ENCODE measurements around the gene CCNYL1.
"Not testable (repeated sequence)": the region's sequence is repeated elsewhere in the genome, so short reads cannot be mapped to it uniquely, and the experiment has no call there.

CCNYL1 gene

DNA sequence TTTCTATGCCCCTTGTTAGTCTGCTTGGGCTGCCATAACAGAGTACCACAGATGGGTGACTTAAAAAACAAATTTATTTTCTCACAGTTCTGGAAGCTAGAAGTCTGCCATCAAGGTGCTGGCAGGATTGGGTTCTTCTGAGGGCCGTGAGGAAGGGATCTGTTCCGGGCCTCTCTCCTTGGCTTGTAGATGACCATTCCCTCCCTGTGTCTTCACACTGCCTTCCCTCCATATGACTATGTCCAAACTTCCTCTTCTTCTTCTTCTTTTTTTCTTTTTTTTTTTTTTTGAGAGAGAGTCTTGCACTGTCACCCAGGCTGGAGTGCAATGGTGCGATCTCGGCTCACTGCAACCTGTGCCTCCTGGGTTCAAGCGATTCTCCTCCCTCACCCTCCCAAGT is 13.1 kb upstream of the CCNYL1 start:
- no peak for DNase-seq

DNA sequence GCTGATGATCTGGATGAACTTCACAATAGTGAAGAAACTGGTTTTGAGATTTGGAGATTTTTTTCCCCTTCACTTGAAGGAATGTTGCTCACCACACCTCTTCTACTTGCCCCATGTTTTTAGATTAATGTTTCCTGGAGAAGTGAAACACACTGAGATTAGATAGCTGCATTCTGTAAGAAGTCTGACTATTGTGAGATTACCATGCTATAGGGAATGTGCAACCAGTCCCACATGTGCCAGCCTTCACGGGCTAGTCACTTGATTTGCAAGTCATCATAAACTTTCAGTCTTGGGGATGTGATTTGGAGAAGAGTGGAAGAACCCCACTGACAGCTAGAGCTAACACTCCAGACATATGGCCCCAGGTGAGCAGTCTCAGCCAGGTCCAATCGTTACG is 7.4 kb upstream of the CCNYL1 start:
- DNase-seq: no peak

DNA sequence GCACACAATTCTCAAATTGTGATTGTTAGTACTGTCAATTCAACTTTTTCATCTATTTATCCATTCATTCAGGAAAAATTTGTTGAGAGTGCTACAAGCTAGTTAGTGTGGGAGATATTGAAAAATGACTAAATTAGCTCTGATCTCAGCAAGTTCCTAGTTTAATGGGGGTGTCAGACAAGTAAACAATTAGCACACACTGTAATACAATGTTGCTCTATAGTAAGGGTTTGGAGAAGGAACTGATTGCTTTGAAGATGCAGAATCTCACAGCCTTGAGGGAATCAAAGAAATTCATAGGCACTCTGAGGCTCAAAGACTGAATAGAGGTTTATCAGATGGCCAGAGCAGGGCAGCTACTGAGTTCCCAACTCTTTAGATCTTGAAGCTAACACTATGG is 6.8 kb upstream of the CCNYL1 start:
- DNase-seq: no peak

DNA sequence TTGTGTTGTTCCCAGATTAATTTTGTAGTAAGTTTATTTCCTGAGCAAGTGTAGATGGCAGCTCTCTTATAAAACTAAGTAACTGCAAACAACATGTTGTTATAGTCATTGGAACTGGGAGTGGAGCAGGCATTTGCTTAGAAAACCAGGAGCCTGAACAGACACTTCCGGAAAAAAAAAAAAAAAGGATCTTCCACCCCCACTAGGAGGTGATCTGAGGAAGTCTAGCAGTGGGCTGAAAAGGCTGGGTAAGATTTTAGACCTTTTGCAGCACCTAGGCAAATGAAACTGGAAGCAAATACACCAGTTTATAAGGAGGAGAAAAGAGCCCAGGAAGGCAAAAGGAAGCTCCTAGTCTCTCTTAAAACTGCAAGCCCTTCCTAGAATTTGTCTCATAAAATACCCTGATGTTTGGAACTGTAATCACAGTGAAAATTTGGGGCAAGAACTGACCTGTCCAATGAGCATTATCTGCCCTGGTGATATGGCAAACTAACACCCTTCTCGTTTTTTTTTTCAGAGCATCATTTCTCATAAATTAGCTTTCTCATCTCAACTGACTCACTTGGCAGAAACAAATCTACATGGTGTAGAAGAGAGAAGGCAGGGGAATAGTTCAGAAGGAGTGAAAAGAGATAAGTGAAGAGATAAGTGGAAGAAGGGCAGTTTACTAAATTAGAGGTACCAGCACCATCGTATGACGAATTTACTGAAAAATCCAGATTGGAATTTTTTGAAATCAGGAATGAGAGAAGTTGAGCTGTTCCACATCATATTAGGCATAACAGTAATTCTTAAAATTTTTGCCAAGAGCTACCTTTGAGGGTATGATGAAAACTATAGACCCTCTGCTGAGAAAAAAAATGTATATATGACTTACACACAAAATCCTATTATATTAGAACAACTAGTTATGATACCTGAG is 4.2 kb upstream of the CCNYL1 start:
- no peak for DNase-seq

DNA sequence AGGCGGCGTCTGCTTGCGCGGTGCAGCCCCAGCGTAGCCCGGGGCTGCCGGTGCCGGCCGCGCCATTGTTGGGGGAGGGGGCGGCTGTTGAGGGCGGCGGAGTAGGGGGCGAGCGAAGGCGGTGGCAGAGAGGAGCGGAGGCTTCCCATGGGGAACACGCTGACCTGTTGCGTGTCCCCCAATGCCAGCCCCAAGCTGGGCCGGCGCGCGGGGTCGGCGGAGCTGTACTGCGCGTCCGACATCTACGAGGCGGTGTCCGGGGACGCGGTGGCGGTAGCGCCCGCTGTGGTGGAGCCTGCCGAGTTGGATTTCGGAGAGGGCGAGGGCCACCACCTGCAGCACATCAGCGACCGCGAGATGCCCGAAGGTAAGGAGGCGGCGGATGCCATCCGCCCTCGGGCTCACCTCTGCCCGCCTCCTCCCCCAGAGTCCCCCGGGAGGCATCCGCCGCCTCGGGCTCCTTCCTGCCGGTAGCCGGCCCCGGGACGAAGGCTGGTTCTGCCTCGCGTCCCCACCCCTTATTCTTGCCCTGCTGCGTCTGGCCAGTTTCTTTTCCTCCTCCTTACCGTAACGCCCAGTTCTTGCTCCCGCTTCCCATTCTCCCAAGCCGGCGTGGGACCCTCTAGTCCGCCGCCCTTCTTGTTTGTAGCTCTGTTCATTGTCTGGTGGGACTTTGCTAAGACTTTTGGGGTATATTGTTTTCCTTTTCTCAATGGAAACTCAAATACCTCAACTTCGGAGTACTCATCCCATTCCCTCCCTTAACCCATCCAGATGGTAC is 500 bp downstream of the CCNYL1 start:
- no peak for DNase-seq

DNA sequence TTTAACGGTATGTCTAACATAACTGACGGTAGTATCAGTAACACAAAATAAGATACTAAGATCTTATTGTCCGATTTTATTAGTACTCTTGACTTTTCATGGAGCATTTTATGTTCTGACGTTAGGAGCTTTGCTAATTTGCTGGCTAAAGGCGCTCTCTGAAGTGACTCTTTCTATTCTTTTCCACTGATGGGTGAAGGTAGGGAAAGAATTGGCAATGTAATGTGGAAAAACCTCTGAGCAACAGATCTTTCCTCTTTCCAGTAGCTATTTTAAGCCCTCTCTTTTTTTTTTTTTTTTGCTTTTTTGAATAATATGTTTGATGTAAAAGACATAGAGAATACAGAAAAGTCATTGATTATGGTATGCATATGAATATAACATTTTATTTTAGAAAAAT is 4.6 kb downstream of the CCNYL1 start:
- no peak for DNase-seq

DNA sequence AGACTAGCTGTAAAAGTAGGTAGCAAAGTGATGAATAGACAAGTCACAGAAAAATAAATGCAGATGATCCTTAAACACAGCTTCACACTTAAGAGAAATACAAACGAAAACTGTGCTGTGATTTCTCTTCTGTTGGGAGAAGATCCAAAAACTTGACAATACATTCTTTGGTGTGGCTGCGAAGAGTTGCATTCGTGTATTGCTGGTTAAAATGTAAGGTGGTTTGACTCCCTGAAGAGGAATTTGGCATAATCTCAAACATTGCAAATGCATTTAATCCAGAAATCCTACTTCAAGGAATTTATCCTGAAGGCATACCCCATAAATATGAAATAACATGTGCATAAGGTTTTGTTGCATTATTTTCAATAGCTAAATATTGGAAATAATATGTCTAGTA is 7.1 kb downstream of the CCNYL1 start:
- DNase-seq: no peak

DNA sequence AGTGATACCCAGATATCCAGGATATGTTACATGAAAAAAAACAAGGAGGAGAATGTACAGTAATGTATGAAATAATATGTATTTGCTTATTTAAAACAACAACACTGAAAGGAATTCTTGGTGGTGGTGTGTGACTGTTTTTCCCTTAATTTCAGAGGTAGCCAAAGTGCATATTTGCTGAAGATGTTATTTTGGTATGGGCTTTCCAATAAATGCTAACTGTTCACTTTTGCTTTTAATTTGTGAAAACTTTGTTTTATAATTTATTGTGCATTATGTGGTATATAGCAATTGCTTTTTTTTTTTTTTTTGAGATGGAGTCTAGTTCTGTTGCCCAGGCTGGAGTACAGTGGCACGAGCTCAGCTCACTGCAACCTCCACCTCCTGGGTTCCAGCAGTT is 7.6 kb downstream of the CCNYL1 start:
- no peak for DNase-seq

DNA sequence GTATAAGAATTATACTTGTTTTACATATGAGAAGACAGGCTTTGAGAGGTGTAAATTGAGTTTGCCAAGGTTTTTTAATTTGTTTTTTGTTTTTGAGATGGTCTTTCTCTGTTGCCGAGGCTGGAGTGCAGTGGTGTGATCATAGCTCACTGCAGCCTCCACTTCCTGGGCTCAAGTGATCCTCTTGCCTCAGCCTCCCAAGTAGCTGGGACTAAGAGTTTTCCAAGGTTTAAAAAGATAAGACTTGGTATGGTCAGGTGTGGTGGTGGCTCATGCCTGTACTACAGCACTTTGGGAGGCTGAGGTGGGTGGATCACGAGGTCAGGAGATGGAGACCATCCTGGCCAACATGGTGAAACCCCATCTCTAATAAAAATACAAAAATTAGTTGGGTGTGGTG is 8.2 kb downstream of the CCNYL1 start:
- not testable (repeated sequence) for DNase-seq

DNA sequence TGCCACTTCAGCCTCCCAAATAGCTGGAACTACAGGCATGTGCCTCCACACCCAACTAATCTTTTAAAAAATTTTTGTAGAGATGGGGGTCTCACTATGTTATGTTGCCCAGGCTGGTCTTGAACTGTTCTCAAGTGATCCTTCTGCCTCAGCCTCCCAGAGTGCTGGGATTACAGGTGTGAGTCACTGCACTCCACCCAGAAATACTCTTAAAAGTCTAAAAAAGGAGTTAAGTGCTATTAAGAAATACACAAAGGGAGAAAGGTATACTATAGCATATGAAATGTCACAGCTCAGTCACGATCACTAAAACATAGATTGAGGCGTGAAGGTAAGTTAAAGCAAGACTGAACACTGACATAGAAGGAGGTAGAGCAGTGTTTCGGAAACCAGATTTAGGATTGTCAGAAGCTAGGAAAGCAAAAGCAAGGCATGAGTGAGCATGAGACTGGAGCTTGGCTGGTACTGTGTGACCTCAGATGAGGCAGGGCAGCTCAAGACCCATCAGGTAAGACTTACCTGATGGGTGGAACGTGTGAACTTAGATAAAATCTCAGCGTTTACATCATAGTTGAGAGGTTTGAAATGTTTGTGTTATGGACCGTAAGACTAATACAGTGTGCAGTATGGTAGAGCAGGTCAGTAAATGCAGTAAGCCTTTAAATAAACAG is 9.2 kb downstream of the CCNYL1 start:
- no peak for DNase-seq

DNA sequence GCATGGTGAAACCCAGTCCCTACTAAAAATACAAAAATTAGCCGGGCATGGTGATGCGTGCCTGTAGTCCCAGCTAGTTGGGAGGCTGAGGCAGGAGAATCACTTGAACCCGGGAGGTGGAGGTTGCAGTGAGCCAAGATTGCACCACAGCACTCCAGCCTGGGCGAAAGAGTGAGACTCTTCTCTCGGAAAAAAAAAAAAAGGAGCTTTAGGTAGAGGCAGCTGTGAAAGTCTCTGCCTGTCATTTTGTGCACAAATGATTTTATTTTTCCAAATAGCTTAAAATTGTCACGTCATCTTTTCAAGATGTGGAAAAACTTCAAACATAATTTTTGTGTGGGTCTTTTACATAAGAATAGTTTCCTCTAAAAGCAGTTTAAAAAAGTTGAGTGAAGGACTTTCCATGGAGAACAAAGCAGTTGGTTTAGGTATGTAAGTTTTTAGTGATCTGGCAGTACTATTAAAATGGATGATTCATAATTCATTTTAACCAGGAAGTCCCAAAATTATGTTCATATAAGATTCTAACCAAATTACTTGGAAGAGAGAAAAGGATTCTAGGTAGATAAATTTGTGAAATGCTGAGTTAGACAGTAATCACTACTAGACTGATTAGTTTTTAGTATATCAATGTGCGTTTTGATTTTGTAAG is 11.5 kb downstream of the CCNYL1 start:
- DNase-seq: no peak

DNA sequence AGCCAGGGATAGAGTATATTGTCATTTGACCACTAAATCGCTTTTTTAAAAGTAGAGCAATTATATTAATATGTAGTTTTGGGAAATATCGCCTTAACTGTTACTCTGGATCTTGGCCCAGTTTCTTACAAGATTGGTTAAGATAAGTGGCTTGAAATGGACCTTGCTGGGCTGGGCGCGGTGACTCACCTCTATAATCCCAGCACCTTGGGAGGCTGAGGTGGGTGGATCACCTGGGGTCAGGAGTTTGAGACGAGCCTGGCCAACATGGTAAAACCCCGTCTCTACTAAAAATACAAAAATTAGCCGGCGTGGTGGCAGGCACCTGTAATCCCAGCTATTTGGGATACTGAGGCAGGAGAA is 12.0 kb downstream of the CCNYL1 start:
- not testable (repeated sequence) for DNase-seq

DNA sequence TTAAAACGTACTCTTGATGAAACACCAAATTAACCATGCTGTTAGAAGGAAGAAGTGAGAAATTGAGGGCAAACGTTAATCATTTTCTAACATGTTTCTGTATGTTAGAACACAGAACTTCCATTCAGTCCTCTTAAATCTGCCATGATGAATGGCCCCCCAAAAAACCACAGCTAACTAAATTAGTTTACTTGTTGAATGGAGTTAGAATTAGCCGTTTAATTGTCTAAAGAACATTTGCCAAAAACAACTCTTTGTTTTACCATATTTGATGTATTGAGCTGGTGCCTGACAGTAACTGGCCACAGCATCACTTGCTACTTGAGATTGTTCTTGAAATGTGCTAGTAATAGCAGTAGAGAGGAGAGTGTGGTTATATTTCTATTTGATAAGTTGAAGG is 12.7 kb downstream of the CCNYL1 start:
- DNase-seq: no peak

DNA sequence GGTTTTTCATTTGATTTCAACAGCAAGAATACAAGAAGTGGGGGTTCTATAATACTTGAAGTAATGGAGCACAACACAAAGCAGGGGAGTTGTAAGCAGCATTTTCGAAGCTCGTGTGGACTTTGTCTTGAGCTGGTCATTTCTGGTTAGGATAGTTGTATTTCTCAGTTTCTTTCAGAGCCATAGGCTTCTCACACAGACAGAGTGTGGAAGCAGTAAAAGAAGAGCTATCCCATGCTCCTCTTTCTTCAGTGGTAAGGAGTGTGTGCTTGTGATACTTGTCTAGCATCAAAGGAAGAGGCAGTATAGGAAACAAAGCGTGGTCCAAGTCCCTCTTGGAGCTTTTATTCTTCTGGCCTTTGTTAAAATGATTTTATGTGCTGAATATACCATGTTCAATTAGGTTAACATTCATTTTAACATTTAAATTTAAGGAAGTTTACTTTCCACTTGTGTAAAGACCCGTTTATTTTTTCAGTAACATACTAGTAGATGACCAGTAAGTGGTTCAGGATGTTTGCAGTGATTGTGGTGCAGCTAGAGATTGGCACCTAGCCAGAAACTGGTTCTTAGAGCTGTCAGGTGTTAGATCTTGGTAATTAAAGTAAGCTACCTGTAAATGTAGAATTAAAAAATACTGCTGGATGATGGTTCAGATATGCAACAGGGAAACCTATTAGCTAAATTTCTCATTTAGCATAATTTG is 14.6 kb downstream of the CCNYL1 start:
- DNase-seq: no peak

DNA sequence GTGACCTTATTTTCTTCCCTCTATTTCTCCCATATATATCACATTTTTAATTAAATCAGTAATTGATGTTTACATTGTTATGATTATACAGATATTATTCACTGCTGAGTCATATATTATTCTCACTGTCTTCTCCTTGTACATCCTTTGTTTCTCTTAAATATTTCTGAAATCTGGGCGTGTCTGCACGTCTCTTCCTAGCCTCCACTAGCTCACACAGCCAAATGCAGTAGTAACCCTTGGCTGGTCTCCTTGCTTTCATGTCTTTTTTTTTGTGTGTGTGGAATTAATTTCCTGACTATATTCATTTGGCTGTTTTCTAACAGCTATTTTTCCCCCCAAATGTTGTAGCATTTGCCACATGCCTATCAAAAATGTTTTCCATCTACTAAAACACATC is 15.8 kb downstream of the CCNYL1 start:
- no peak for DNase-seq

DNA sequence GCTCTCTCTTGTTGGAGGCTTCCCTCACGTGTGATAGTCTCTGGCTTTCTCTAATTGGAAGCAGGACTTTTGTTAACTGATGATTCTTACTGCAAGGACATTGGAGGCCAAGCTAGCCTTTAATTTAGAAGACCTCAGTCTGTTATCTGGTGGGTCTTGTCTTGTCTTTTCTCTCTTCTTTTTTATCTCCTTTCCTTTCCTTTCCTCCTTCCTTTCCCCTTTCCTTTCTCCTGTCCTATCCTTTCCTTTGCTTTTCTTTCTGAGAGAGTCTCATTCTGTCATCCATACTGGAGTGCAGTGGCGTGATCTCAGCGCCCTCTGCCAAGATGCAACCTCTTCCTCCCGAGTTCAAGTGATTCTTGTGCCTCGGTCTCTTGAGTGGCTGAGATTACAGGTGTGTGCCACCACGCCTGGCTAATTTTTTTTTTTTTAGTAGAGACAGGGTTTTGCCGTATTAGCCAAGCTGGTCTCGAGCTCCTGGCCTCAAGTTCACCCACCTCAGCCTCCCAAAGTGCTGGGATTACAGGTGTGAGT is 18.1 kb downstream of the CCNYL1 start:
- no peak for DNase-seq

DNA sequence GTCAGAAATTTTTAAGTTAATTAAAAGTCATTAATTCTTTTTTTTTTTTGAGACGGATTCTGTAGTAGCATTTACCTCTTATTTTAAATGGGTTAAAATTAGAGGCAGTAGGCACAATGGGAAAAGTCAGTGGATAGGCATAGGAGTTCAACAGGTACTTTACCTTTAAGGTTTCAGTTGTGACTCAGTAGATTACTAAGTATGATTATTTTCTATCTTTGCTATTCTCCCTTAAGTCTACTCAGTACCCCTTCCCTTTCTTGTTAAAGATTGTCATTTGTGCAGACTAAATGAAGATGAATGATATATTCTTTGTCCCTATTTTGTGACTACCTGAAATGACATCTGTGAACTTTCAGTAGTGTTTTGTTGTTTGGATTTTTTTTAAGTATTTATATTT is 19.7 kb downstream of the CCNYL1 start:
- DNase-seq: no peak

DNA sequence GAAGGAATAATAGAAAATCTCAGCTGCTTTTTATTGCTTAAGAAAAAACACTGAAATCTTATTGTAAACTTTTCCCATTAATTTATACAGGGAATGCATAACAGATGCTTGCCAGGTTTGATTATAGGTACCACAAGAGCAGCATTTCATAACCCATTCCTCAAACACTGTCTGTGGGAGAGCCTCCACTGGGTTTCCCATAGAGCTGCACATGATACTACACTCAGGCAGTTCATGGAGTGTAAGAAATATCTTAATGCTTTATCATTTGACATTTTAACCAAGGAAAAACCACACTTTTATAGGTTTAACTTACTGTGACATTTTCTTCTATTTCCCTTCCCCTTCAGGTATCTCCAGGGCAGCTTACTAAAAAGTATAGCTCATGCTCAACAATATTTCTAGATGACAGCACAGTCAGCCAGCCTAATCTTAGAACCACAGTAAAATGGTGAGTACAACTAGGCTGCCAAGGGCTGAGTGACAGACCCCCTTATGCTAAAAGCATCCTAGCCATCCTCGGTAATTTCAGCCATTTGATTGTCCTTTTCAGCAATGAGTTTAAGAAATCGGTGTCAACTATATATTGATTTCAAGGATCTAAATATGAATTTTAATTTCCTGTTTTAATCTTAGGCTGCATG is 22.3 kb downstream of the CCNYL1 start:
- DNase-seq: no peak

DNA sequence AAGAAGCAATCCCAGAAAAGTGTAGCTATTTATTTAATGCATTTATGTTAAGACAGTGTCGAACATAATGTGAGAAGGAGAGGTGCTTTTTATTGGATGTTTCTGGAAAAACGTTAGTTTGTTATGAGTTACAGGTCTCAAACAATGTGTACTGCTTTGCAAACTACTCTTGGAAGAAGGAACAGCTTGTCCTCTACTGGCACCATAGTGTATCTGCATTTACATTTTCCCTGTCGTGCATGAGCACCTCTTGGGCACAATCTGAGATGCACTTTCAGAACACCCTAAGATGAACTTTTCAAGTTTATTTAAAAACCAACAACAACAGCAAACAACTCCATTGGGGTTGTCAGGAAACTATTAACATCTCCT is 22.8 kb downstream of the CCNYL1 start:
- peak; percentile 36 for DNase-seq

DNA sequence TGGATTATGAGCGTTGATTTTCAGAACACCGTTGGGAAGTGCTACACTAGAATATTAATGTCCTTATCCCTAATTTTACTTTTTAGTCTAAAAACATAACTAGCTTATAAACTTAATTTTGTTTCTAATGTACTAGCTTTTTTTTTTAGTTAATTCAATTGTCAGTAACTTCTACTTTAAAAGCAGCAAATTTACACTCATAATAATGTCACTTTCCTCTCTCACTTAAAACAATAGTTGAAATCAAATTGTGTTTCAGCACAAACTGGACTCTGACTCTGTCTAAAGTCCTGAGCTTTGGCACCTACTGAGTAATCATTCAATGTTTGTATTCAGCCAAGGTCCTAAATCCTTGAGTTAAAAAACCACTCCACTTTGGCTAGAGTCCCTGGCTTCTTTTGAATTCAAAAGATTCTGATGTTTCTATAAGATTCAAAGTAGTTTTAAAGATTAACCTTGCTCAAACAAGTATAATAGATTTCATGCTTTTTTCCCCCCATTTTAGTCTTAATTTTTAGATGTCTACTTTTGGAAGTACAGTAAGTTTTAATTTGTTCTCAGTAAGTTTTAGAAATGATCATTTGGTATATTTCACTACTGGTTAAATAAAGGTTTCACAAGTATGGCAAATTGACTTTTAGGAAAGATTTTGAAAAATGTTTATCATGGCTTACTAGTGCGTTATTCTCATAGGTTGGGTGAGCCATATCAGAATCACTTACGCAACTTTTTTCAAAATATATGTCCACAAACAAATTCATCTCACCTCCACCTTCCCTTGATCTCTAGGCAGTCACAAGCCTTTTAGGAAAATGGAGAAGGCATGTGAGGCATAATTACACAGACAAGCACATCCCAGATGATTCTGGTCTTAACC is 23.4 kb downstream of the CCNYL1 start:
- no peak for DNase-seq

DNA sequence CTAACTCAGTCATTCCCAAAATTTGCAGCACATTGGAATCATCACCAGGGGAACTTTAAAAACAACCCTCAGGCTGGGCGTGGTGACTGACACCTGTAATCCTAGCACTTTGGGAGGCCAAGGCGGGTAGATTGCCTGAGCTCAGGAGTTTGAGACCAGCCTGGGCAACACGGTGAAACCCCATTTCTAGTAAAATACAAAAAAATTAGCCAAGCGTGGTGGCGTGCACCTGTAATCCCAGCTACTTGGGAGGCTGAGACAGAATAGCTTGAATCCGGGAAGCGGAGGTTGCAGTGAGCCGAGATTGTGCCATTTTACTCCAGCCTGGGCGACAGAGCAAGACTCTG is 24.0 kb downstream of the CCNYL1 start:
- DNase-seq: not testable (repeated sequence)

Data from GF-D8 (cell line).